Mammary epithelial cell (primary cell): ENCODE results near the gene GSS.

Source experiments
- CTCF ChIP-seq, 2 donors: IDR thresholded peaks in 1 of 2; conservative IDR thresholded peaks in 1 of 2; 2 replicates each; pipeline ENCODE4 v1.5.1; 2011 to 2012; ENCODE audit warnings: inconsistent platforms in 2 of 2, low read length in 2 of 2, mild to moderate bottlenecking in 2 of 2, control low read depth in 1 of 2, low read depth in 1 of 2; ENCODE audit not compliant: insufficient read depth in 1 of 2; ENCODE audit errors: extremely low read depth in 1 of 2
- EZH2 ChIP-seq: IDR thresholded peaks from 2 replicates; pipeline ENCODE4 v1.6.1; 2012; ENCODE audit warnings: low read length, inconsistent platforms, borderline replicate concordance

- TF ChIP-seq CTCF (conservative IDR thresholded peaks at IDR 0.05 in 1 of 2, IDR thresholded peaks at IDR 0.05 in 1 of 2; ENCODE audit: extremely low read depth in 1 of 2, insufficient read depth in 1 of 2, low read depth in 1 of 2, low read length in 2 of 2), result no peak
- TF ChIP-seq EZH2, result no peak
These were observed 1.6 kb downstream of the GSS start for GRCh38 chr20:34953960-34954359.
